Thyroid gland (tissue), 4 donors: ENCODE results near the gene SEMA4C.

Source experiments
- CTCF ChIP-seq, 6 experiments: fragments of 200-600 bp in 3 of 6; fragments of 450-650 bp in 3 of 6; sonication (generic) in 3 of 6; IDR thresholded peaks; one replicate each; pipeline ENCODE4 v1.5.1; 2016 to 2019; ENCODE audit warnings: antibody characterized with exemption in 6 of 6, mild to moderate bottlenecking in 2 of 6, inconsistent platforms in 1 of 6, moderate library complexity in 1 of 6
- POLR2A ChIP-seq, 2 donors: fragments of 450-650 bp; IDR thresholded peaks; one replicate each; pipeline ENCODE4 v1.6.1; 2017; ENCODE audit warnings: antibody characterized with exemption in 2 of 2, mild to moderate bottlenecking in 2 of 2, moderate library complexity in 1 of 2

GRCh38 chr2:96878171-96878570 lies 8.3 kb upstream of the SEMA4C start:
- no peak for TF ChIP-seq CTCF (IDR thresholded peaks at IDR 0.05)
- no peak for TF ChIP-seq POLR2A (IDR thresholded peaks at IDR 0.05)
